Right ventricle myocardium superior (tissue), 1 donor: ENCODE measurements around the gene CACNG7. TPM values are rescaled to one million over a fixed set of nuclear protein-coding genes. Genes with fewer than 3 reads are reported as not detected.
A peak's percentile ranks its signal among the peaks of the same experiment; 100 is the strongest.

ENCODE experiments used
- ATAC-seq: fragments of 200-7000 bp; cut with Tn5 transposase; one replicate; pipeline ENCODE4 v1.9.1; 2020; ENCODE audit warnings: mild to moderate bottlenecking; ENCODE audit not compliant: poor library complexity
- DNase-seq: peaks from one replicate; pipeline ENCODE4 v3.0.0-alpha.2; 2020
- intact Hi-C: fragments of 100-400 bp; cut with DNase I; formaldehyde crosslinking; loops from one replicate; pipeline ENCODE4 v1.11.2; 2022
- total RNA-seq: library from RNA; stranded (reverse); fragmentation: NEBNext Ultra II Directional; extraction: Animal tissue kit (Norgen Biotek cat#: 25700); gene quantifications from one replicate; pipeline ENCODE4 v1.2.1, GENCODE V29; 2021
- donor health status: DM: no; HTN: yes; CAD: no; lungs with severe emphysema.

The CACNG7 gene
- total RNA-seq, 1 donor from 2014 or later, result not detected

- intact Hi-C loops, result no loop called here
- no peak for ATAC-seq
- no peak for DNase-seq
These were observed 10.3 kb upstream of the CACNG7 start for GRCh38 chr19:53898636-53899341.

- ATAC-seq (no peak), DNase-seq (no peak)
- intact Hi-C loops, result loop anchor here (10.0 kb wide), 1 partner anchor 56 kb away; no protein-coding TSS in a partner anchor
These were observed 8.8 kb upstream of the CACNG7 start for GRCh38 chr19:53900191-53900860.

GRCh38 chr19:53903055-53903680 is 5.9 kb upstream of the CACNG7 start:
- intact Hi-C loops, result loop anchor here (10.0 kb wide), 1 partner anchor 58 kb away; no protein-coding TSS in a partner anchor
- DNase-seq (no peak), ATAC-seq (no peak)

DNA sequence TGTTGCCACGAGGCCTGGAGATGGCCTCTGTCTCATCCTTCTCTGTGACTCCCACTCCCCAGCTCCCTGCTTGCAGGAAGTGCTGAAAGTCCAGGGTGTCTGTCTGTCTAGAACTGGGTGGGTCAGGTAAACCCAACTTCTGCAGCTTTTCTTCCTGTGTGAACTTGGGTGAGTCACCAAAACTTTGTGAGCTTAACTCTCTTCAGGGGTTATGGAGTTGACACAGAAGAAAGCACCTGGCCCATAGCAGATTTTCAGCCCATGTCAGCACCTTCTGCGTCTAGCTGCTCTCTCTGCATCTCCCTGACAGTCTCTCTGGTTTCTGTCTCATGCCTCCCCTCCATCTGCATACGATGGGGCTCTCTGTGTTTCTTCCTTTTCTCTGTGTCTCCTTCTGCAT is 4.2 kb upstream of the CACNG7 start:
- no peak for DNase-seq
- no peak for ATAC-seq
- intact Hi-C loops, result loop anchor here (5.0 to 10.0 kb wide), 2 partner anchors 60 to 117 kb away; no protein-coding TSS in a partner anchor

- no peak for DNase-seq
- no peak for ATAC-seq
- intact Hi-C loops, result loop anchor here (5.0 to 10.0 kb wide), 2 partner anchors 61 to 117 kb away; no protein-coding TSS in a partner anchor
These were observed 3.3 kb upstream of the CACNG7 start for GRCh38 chr19:53905787-53906186.

DNA sequence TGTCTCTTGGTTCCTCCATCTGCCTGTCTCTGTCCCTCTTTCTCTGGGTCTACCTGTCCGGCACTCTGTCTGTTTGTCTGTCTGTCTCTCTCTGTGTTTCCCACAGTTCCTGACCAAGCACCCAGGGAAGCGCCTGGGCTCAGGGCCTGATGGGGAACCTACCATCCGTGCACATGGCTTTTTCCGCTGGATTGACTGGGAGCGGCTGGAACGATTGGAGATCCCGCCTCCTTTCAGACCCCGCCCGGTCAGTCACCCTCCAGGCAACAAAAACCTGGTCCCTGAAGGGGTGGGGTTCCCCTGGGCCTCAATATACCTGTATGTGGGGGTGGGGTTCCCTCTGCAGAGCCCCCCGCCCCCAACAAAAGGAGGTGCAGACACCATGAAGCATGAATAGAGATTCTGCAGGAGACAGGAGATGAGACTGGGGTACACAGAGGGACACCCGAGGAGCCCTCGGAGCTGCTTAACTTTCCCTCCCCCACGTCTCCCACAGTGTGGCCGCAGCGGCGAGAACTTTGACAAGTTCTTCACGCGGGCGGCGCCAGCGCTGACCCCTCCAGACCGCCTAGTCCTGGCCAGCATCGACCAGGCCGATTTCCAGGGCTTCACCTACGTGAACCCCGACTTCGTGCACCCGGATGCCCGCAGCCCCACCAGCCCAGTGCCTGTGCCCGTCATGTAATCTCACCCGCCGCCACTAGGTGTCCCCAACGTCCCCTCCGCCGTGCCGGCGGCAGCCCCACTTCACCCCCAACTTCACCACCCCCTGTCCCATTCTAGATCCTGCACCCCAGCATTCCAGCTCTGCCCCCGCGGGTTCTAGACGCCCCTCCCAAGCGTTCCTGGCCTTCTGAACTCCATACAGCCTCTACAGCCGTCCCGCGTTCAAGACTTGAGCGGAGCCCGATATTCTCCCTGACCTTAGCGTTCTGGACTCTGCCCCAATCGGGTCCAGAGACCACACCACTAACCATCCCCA is 2.6 kb upstream of the CACNG7 start:
- DNase-seq, result peak; percentile 72
- intact Hi-C loops, result loop anchor here (5.0 to 10.0 kb wide), 2 partner anchors 62 to 116 kb away; no protein-coding TSS in a partner anchor
- ATAC-seq, result peak; percentile 65

DNA sequence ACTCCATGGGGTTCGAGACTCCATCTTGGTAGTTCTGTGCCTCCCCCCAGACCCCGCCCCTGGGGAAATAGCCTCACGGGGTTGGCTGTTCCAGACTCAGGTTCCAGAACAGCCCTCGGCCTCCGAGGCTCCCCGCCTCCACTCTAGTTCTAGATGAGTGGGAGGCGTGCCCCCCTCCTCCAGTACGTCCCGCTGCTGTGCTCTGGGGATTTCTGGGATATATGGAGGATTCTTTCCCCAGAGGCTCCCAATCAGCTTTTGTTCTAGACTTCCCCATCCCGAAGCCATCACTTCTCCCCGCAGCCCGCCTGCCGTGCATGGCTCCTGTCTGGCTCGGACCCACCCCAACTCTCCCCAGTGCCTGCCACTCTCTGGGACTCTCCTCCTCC is 1.9 kb upstream of the CACNG7 start:
- intact Hi-C loops, result loop anchor here (5.0 to 10.0 kb wide), 2 partner anchors 62 to 115 kb away; no protein-coding TSS in a partner anchor
- no peak for ATAC-seq
- DNase-seq, result no peak

GRCh38 chr19:53907690-53908089 is 1.4 kb upstream of the CACNG7 start:
- intact Hi-C loops, result loop anchor here (5.0 to 10.0 kb wide), 2 partner anchors 63 to 115 kb away; no protein-coding TSS in a partner anchor
- DNase-seq (no peak), ATAC-seq (no peak)

DNA sequence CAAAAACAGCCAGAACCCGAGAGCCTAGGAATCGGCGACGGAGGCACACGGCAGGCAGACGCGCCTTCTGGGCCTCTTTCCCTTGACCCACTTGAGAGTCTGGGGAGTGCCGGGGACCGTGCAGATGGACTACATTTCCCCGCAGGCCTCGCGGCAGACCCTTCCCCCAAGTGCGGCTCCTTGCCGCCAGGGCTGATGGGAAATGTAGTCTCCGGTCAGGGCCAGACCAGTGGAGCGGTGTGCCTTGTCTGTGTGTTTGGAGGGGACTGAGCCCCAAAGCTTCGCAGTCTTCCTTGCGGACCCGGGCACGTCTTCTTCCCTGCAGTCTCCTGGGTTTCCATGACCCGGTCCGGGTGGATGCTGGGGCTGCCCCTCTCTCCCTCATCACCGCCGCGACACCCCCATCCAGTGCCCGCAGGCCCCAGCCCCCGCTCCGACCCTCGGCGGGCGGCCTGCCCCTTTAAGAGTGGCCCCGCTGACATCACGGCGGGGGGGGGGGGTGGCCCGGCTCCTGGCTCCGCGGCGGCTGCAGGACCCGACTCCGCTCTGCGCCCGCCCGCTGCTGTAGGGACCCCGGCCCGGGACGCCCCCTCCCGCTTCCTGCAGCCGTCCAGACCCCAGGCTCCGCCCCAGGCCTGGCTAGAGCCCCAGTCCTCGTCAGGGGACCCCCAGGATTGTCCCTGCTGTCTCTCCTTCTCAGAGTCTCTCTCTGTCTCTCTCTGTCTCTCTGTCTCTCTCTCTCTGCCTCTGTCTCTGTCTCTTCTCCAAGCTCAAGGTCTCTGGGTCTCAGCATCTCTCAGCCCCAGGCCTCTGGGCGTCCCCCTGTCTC is 758 bp upstream of the CACNG7 start:
- intact Hi-C loops, result loop anchor here (5.0 to 10.0 kb wide), 2 partner anchors 64 to 114 kb away; no protein-coding TSS in a partner anchor
- DNase-seq (peak; percentile 54), ATAC-seq (peak; percentile 69)

DNA sequence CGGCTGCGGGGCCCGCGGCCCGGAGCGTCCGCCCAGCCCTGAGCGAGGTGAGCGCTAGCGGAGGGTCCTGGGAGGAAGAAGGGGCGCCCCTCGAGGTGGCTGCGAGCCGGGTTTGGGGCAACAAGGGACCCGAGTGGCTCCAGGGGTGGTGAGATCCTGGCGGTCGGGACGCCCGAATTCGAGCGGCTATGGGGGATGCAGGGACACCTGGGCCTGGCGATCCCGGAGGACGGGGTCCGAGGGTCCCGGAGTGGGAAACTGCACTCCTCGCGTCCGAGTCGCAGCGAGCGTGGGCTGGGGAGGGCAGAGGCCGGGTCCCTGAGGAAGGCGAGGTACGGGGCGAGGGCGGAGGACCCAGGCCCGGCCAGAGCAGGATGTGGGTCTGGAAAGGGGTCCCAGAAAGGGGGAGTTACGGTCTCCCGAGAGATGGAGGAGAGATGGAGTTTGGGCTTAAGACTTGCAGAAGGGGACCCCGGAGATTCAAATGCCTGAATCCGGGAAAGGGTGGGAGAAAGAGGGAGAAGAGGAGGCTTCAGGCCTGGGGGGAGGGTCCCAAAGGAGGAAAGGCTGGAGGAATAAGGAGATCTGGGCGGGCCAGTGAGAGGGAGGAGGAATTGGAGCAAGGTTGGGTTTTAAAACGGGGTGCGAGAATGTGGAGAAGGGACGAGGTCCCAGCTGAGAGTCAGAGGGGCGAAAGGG is 542 bp downstream of the CACNG7 start:
- ATAC-seq, result no peak
- intact Hi-C loops, result loop anchor here (5.0 to 10.0 kb wide), 2 partner anchors 65 to 113 kb away; no protein-coding TSS in a partner anchor
- no peak for DNase-seq

GRCh38 chr19:53910170-53910518 is 1.1 kb downstream of the CACNG7 start:
- no peak for DNase-seq
- no peak for ATAC-seq
- intact Hi-C loops, result no loop called here

- no peak for ATAC-seq
- no peak for DNase-seq
- intact Hi-C loops, result no loop called here
These were observed 3.6 kb downstream of the CACNG7 start for GRCh38 chr19:53912653-53913052.

DNA sequence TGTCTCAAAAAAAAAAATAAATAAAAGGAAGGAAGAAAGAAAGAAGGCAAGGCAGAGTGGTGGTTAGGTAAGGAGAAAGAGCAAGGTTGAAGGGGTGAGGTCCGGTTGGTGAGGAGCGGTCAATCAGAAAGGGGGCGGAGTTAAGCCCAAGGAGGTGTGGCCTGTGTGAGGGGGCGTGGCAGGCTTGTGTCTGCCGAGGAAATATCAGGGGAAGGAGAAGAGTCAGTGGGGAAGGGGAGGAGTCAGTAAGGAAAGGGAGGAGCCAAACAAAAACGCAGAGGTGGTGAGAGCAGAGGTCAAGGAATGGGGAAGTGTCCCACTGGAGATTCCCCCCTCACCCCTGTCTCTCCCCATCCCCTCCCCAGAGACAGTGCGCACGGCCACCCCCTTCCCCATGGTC is 5.9 kb downstream of the CACNG7 start:
- intact Hi-C loops, result no loop called here
- no peak for ATAC-seq
- DNase-seq, result no peak

- intact Hi-C loops, result no loop called here
- no peak for ATAC-seq
- DNase-seq, result no peak
These were observed 6.9 kb downstream of the CACNG7 start for GRCh38 chr19:53916004-53916403.

DNA sequence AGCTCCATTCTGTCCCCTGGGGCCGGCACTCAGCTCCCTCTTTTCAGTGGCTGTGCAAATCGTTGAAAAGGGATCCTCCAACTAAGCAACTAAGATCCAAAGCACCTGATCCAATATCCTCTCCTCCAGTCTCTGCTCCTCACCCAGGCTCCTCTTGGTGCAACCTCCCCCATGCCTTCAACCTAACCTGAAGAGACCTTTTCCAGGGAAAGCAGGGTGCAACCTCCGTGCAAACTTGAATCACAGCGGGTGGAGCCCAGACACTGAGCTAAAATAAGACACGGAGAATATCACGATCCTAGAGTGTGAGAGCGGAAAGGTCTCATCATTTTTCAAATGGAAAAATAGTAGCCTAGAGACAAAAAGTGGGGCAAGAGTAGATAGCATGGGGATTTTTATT is 8.3 kb downstream of the CACNG7 start:
- DNase-seq, result no peak
- ATAC-seq, result no peak
- intact Hi-C loops, result no loop called here

DNA sequence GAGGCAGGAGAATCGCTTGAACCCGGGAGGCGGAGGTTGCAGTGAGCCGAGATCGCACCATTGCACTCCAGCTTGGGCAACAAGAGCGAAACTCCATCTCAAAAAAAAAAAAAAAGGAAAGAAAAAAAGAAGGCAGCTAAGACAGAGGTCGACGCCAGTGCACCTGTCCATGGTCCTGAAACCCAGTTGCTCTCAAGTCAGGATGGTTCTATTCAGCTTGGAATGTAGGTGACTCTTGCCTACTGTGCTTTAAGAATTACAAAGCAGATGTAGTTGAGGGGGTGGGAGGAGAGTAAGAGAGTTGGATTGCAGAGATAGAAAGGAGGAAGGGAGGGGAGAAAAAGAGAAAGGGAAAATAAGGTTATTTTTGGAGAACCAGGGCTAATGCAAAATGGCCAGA is 18.7 kb downstream of the CACNG7 start:
- DNase-seq (no peak), ATAC-seq (no peak)
- intact Hi-C loops, result no loop called here

GRCh38 chr19:53936029-53936428 is 27.0 kb downstream of the CACNG7 start:
- intact Hi-C loops, result no loop called here
- ATAC-seq, result no peak
- no peak for DNase-seq
